Measurements from ENCODE around the gene C1orf198.

Gene C1orf198

GRCh38 chr1:230843503-230844309, 24.6 kb downstream of the C1orf198 start:
- no peak overlapping the region for H2AFZ ChIP-seq (ENCODE audit: low read length)
- H3K9ac ChIP-seq (ENCODE audit: low read depth, low read length, poor library complexity, severe bottlenecking): no peak overlapping the region
- peaks cover 5% of the 10 kb centered on the region for H3K4me1 ChIP-seq (ENCODE audit: insufficient read depth, low read length, poor library complexity, severe bottlenecking)
- H3K4me2 ChIP-seq (ENCODE audit: low read depth, low read length, poor library complexity, severe bottlenecking): no peak overlapping the region
- H3K4me3 ChIP-seq (ENCODE audit: low read length, poor library complexity, severe bottlenecking): no peak overlapping the region
- H3K36me3 ChIP-seq (ENCODE audit: insufficient read depth, low read length): peaks cover 31% of the 10 kb centered on the region; the same call in 1 of the 2 replicates
- no peaks in the 10 kb centered on the region for H3K27me3 ChIP-seq (ENCODE audit: insufficient read depth, low read length, poor library complexity, severe bottlenecking)
- no peaks in the 10 kb centered on the region for H3F3A ChIP-seq (ENCODE audit: low read depth)
- H4K20me1 ChIP-seq (ENCODE audit: insufficient read depth, low read length, poor library complexity, severe bottlenecking): no peaks in the 10 kb centered on the region
- no peaks in the 10 kb centered on the region for H3K79me2 ChIP-seq (ENCODE audit: insufficient read depth, low read length)
- TF ChIP-seq EZH2phosphoT487 (IDR thresholded peaks at IDR 0.05; ENCODE audit: borderline replicate concordance): no peak
- TF ChIP-seq CTCF (conservative IDR thresholded peaks at IDR 0.05; ENCODE audit: low read length): no peak
- H3K9me2 ChIP-seq (replicated peaks; ENCODE audit: low read depth, low read length): no peaks in the 10 kb centered on the region
- no peaks in the 10 kb centered on the region for H3K9me3 ChIP-seq (ENCODE audit: insufficient read depth, low read depth, low read length)

GRCh38 chr1:230842801-230843200, 25.5 kb downstream of the C1orf198 start:
- H3K9me3 ChIP-seq (ENCODE audit: insufficient read depth, low read depth, low read length): no peaks in the 10 kb centered on the region
- H3K9me2 ChIP-seq (replicated peaks; ENCODE audit: low read depth, low read length): no peaks in the 10 kb centered on the region
- H3K4me3 ChIP-seq (ENCODE audit: low read length, poor library complexity, severe bottlenecking): no peak overlapping the region
- no peaks in the 10 kb centered on the region for H4K20me1 ChIP-seq (ENCODE audit: insufficient read depth, low read length, poor library complexity, severe bottlenecking)
- peaks cover 4% of the 10 kb centered on the region for H3K4me1 ChIP-seq (ENCODE audit: insufficient read depth, low read length, poor library complexity, severe bottlenecking)
- no peak overlapping the region for H3K9ac ChIP-seq (ENCODE audit: low read depth, low read length, poor library complexity, severe bottlenecking)
- H2AFZ ChIP-seq (ENCODE audit: low read length): no peak overlapping the region
- H3K4me2 ChIP-seq (ENCODE audit: low read depth, low read length, poor library complexity, severe bottlenecking): no peak overlapping the region
- H3K27me3 ChIP-seq (ENCODE audit: insufficient read depth, low read length, poor library complexity, severe bottlenecking): no peaks in the 10 kb centered on the region
- no peaks in the 10 kb centered on the region for H3K79me2 ChIP-seq (ENCODE audit: insufficient read depth, low read length)
- H3K36me3 ChIP-seq (ENCODE audit: insufficient read depth, low read length): peaks cover 39% of the 10 kb centered on the region; the same call in 1 of the 2 replicates
- no peaks in the 10 kb centered on the region for H3F3A ChIP-seq (ENCODE audit: low read depth)
- TF ChIP-seq CTCF (conservative IDR thresholded peaks at IDR 0.05; ENCODE audit: low read length) (no peak), EZH2phosphoT487 (IDR thresholded peaks at IDR 0.05; ENCODE audit: borderline replicate concordance) (no peak)

GRCh38 chr1:230839173-230839572, 29.1 kb downstream of the C1orf198 start:
- no peaks in the 10 kb centered on the region for H3K9me3 ChIP-seq (ENCODE audit: insufficient read depth, low read depth, low read length)
- H3K4me1 ChIP-seq (ENCODE audit: insufficient read depth, low read length, poor library complexity, severe bottlenecking): no peaks in the 10 kb centered on the region
- no peaks in the 10 kb centered on the region for H3K27me3 ChIP-seq (ENCODE audit: insufficient read depth, low read length, poor library complexity, severe bottlenecking)
- H3K4me3 ChIP-seq (ENCODE audit: low read length, poor library complexity, severe bottlenecking): no peak overlapping the region
- TF ChIP-seq EZH2phosphoT487 (IDR thresholded peaks at IDR 0.05; ENCODE audit: borderline replicate concordance): no peak
- no peak for TF ChIP-seq CTCF (conservative IDR thresholded peaks at IDR 0.05; ENCODE audit: low read length)
- H3K36me3 ChIP-seq (ENCODE audit: insufficient read depth, low read length): peaks cover 39% of the 10 kb centered on the region; the same call in 1 of the 2 replicates
- H3K9me2 ChIP-seq (replicated peaks; ENCODE audit: low read depth, low read length): no peaks in the 10 kb centered on the region
- H4K20me1 ChIP-seq (ENCODE audit: insufficient read depth, low read length, poor library complexity, severe bottlenecking): no peaks in the 10 kb centered on the region
- H3K9ac ChIP-seq (ENCODE audit: low read depth, low read length, poor library complexity, severe bottlenecking): no peak overlapping the region
- no peak overlapping the region for H2AFZ ChIP-seq (ENCODE audit: low read length)
- no peaks in the 10 kb centered on the region for H3K79me2 ChIP-seq (ENCODE audit: insufficient read depth, low read length)
- no peak overlapping the region for H3K4me2 ChIP-seq (ENCODE audit: low read depth, low read length, poor library complexity, severe bottlenecking)
- no peaks in the 10 kb centered on the region for H3F3A ChIP-seq (ENCODE audit: low read depth)

Measured in Loucy (cell line).